Measurements from ENCODE around the gene ATP6V0D1.

GRCh38 chr16:67431775-67432505, 49.0 kb downstream of the ATP6V0D1 start:
- no peak for TF ChIP-seq CTCF (IDR thresholded peaks at IDR 0.05; ENCODE audit: low read depth, low read length)
- no peak for TF ChIP-seq POLR2A (IDR thresholded peaks at IDR 0.05; ENCODE audit: extremely low read depth, insufficient read length)

All from NB4 (cell line).